ENCODE results near the gene NFIC.

NFIC gene

DNA sequence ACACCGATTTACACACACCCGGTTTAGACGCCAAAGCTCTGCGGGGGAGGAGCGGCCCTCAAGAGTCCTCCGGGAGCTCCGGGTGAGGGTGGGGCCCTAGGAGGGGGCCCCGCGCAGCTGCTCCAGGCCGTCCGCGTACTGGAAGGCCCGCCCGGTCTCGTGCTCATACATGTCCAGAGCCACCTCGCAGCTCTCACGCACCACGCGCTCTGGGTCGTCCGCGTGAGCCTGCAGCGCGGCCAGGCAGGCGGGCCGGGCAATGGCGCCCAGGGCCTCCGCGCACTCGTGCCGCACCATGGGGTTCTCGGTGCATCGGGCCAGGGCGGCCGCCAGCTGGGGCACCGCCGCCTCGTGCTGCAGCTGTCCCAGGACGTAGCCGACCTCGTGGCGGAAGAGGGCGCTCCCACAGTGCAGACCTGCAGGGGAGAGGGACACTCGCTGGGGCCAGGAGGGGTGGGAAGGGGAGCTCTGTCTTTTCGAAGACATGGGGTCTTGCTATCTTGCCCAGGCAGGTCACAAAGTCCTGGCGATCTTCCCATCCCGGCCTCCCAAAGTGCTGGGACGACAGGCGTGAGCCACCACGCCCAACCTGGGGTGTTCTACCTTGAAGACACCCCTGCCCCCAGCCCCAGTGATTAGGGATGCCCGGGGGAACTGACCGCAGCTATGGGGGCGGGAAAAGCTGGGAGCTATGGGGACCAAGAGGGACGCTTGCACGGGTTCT is 125.2 kb downstream of the NFIC start:
- TF ChIP-seq, protein P1, sequence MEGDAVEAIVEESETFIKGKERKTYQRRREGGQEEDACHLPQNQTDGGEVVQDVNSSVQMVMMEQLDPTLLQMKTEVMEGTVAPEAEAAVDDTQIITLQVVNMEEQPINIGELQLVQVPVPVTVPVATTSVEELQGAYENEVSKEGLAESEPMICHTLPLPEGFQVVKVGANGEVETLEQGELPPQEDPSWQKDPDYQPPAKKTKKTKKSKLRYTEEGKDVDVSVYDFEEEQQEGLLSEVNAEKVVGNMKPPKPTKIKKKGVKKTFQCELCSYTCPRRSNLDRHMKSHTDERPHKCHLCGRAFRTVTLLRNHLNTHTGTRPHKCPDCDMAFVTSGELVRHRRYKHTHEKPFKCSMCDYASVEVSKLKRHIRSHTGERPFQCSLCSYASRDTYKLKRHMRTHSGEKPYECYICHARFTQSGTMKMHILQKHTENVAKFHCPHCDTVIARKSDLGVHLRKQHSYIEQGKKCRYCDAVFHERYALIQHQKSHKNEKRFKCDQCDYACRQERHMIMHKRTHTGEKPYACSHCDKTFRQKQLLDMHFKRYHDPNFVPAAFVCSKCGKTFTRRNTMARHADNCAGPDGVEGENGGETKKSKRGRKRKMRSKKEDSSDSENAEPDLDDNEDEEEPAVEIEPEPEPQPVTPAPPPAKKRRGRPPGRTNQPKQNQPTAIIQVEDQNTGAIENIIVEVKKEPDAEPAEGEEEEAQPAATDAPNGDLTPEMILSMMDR (IDR thresholded peaks at IDR 0.05; ENCODE audit: low read length, missing control alignments) = no peak
- no peak overlapping the region for H3K4me3 ChIP-seq (replicated peaks; ENCODE audit: low read depth, low read length)
- no peak for DNase-seq (ENCODE audit: low read depth)

DNA sequence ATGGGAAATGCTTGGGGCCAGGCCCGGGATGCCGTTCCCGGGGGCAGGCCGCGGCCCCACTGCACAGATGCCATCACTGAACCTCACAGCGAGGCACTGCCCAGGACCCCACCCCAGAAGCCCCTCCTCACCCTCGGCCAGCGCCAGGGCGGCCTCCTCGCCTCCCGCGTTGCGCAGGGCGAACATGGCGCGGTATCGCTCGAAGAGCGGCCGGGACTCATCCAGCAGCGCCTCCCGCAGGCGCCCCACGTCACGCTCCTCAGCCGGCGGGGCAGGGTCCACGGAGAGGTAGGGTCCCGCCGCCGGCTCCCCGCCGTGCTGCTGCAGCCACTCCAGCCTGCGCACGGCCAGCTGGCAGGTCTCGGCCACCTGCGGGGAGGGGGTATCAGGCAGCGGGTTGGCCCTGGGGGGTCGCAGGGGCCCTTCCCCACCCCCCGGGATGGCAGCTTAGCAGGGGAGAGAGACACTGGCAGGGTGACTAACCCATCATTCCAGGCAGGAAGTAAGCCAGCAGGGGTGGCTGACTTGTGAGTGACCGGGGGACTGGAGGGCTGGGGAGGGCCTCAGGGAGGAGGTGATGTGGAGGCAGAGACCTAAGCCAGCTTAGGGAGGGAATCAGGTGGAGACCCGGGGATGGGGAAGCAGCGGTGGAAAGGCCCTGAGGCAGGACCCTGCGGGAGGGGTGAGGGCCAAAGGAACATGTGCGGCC is 125.9 kb downstream of the NFIC start:
- no peak for DNase-seq (ENCODE audit: low read depth)
- TF ChIP-seq, protein P1 (IDR thresholded peaks at IDR 0.05; ENCODE audit: low read length, missing control alignments) = no peak
- no peak overlapping the region for H3K4me3 ChIP-seq (replicated peaks; ENCODE audit: low read depth, low read length)

DNA sequence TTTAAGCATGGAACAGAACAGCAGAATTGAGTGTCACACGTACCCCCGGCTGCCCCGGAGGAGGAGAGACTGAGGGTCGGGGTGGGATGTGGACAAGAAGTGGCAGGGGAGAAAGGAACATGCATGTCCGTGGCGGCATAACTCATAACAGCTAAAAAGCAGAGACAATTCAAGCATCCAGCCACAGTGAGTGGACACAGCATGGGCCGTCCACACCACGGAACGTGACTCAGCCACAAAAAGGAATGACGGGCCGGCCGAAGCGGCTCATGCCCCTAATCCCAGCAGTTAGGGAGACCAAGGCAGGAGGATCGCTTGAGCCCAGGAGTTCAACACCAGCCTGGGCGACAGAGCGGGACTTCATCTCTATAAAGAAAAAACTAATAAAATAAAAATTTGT is 126.5 kb downstream of the NFIC start:
- DNase-seq (ENCODE audit: low read depth) = no peak
- H3K4me3 ChIP-seq (replicated peaks; ENCODE audit: low read depth, low read length) = no peak overlapping the region
- TF ChIP-seq, protein P1 (IDR thresholded peaks at IDR 0.05; ENCODE audit: low read length, missing control alignments) = no peak

DNA sequence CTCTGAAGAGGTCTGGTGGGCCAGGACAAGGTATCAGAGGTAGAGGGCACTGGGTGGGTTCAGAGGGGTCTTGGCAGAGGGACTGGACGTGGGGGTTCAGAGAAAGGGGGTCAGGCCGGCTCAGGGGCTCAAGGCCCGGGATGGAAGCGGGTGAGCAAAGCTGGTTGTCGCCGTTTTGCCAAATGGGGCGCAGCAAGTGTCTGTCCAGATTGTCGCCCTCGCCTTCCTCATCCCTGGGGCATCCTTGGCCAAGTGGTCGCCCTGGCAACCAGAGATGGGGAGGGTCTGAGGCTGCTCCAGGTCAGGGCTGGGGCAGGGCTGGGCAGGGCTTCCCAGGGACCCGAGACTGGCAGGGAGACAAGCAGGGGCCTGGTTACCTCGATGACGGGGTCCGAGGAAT is 127.3 kb downstream of the NFIC start:
- TF ChIP-seq, protein P1 (IDR thresholded peaks at IDR 0.05; ENCODE audit: low read length, missing control alignments) = no peak
- no peak for DNase-seq (ENCODE audit: low read depth)
- H3K4me3 ChIP-seq (replicated peaks; ENCODE audit: low read depth, low read length) = no peak overlapping the region

DNA sequence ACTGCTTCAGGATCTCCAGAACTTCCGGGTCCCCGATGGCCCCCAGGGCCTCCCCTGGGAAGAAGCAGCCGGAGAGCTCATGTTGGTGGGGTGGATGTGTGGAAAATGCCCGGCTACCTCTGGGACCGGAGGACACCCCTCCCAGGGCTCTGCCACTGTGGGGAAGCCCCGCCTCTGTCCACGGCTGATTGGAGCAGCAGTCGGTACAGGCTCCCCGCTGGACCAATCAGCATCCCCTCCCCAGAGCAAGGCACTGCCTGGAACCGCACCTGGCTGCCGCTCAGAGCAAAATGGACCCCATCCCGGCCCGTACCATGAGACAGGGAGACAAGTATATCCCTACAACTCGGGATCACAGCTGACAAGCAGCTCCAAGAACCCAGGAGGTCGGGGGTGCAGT is 127.7 kb downstream of the NFIC start:
- no peak overlapping the region for H3K4me3 ChIP-seq (replicated peaks; ENCODE audit: low read depth, low read length)
- TF ChIP-seq, protein P1 (IDR thresholded peaks at IDR 0.05; ENCODE audit: low read length, missing control alignments) = no peak
- DNase-seq (ENCODE audit: low read depth) = no peak

DNA sequence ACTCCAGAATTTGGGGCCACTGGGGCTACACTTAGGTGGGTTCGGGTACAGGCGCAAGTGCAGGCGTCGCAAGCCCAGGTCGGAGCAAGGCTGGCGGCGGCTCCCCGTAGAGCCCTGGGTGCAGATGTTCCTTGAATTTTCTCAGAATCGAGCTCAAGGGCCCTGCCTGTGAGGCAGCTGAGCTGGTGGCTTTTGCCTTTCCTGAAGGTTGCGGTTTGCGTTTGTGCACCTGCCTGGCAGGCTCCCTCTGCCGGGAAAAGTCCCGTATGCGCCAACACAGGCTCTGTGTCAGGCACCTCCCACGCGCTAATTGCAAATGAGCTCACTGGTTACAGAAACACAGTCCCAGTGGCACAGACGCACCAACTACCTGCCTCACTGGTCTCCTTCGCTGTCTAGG is 128.2 kb downstream of the NFIC start:
- DNase-seq (ENCODE audit: low read depth) = no peak
- TF ChIP-seq, protein P1 (IDR thresholded peaks at IDR 0.05; ENCODE audit: low read length, missing control alignments) = no peak
- no peak overlapping the region for H3K4me3 ChIP-seq (replicated peaks; ENCODE audit: low read depth, low read length)

All from fibroblast of pulmonary artery (primary cell).